Measurements from ENCODE around the gene SRM. TPM values are rescaled to one million over a fixed set of nuclear protein-coding genes. Genes with fewer than 3 reads are reported as not detected.
"Not testable (repeated sequence)": the region's sequence is repeated elsewhere in the genome, so short reads cannot be mapped to it uniquely, and the experiment has no call there.

SRM gene
- total RNA-seq, 4 donors from 2014 or later = 66.2 to 210 (median 87.4) TPM

DNA sequence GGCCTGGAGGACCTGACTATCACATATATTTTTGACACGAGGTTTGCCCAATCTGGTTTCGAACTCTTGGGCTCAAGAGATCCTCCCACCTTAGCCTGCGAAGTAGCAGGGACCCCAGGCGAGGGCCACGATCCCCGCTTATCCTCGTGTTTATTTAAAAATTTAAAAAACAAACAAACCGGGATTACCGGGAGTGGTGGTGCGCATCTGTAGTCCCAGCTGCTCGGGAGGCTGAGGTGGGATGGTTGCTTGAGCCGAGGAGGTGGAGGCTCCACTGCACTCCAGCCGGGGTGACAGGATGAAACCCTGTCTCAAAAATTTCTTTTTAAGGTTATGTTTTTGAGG, 40.3 kb upstream of the SRM start:
- peak overlapping the region; percentile 72 to 98 (median 83) for H3K4me3 ChIP-seq
- H3K9me3 ChIP-seq = no peaks in the 10 kb centered on the region
- peak overlapping the region; percentile 35 to 92 (median 86) for H3K27ac ChIP-seq
- H3K4me1 ChIP-seq = peaks cover 0 to 22% (median 11%) of the 10 kb centered on the region in 4 donors
- TF ChIP-seq EP300 (IDR thresholded peaks at IDR 0.05) (no peak), POLR2A (IDR thresholded peaks at IDR 0.05) (no peak)
- TF ChIP-seq, protein P1, sequence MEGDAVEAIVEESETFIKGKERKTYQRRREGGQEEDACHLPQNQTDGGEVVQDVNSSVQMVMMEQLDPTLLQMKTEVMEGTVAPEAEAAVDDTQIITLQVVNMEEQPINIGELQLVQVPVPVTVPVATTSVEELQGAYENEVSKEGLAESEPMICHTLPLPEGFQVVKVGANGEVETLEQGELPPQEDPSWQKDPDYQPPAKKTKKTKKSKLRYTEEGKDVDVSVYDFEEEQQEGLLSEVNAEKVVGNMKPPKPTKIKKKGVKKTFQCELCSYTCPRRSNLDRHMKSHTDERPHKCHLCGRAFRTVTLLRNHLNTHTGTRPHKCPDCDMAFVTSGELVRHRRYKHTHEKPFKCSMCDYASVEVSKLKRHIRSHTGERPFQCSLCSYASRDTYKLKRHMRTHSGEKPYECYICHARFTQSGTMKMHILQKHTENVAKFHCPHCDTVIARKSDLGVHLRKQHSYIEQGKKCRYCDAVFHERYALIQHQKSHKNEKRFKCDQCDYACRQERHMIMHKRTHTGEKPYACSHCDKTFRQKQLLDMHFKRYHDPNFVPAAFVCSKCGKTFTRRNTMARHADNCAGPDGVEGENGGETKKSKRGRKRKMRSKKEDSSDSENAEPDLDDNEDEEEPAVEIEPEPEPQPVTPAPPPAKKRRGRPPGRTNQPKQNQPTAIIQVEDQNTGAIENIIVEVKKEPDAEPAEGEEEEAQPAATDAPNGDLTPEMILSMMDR (IDR thresholded peaks at IDR 0.05) = no peak
- H3K27me3 ChIP-seq = no peaks in the 10 kb centered on the region
- H3K36me3 ChIP-seq = peaks cover 0 to 29% (median 12%) of the 10 kb centered on the region in 3 donors
- 62 to 70% methylated on average over 13 of the region's 13 CpGs for WGBS, 2 donors
- DNase-seq (ENCODE audit: low spot score in 2 of 2) = no peak

DNA sequence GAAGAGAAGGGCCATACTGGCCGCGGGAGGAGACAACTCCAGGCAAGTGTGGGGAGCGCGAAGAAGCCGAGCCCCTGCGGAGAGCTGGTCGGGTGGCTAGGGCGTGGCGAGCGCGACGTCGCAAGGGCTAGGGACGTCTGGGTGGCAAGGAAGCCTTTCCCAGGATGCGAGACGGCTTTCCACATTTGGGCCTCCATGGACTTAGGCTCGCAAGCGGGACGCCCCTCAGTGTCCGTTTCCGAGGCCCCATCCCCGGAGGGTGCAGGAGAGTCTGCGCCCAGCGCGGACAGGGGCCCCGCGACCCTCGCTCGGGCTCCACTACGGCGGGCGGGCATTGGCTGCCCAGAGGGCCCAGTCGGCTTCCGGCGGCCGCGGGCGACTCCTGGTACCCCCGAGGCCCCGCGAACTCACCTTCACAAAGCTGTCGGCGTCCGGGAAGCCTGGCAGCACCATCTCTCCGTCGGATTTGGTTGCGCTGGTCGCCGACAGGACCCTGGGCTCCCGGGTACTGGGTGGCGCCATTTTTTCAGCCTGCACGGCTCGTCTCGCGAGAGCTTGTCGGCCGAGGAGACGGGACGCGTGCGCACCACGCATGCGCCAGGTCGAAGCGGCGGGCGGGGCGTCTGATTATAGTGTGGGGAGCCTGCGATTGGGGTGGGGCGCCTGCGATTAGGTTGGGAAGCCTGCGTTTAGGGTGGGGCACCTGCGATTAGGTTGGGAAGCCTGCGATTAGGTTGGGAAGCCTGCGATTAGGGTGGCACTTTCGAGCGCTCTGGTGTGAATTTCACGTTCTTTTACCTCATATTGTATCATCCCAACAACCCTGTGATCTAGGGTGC, 39.7 kb upstream of the SRM start, which contains the start of gene EXOSC10:
Gene EXOSC10, minus strand, starts transcription at position 560 of the 839 bp plus-strand sequence. Its CDS starts 38 bp downstream, at position 522.
- Histone ChIP-seq H3K27me3 (no peaks in the 10 kb centered on the region), H3K4me3 (peak within 1 kb of the TSS; percentile 72 to 98 (median 83)), H3K4me1 (peaks cover 0 to 22% (median 11%) of the 10 kb centered on the region in 4 donors), H3K27ac (peak within 1 kb of the TSS; percentile 35 to 92 (median 86)), H3K36me3 (peaks cover 0 to 30% (median 17%) of the 10 kb centered on the region in 3 donors), H3K9me3 (no peaks in the 10 kb centered on the region)
- peak; percentile 92 for DNase-seq (ENCODE audit: low spot score in 2 of 2)
- TF ChIP-seq EP300 (IDR thresholded peaks at IDR 0.05) (peak; percentile 65 to 83), POLR2A (IDR thresholded peaks at IDR 0.05) (peak; percentile 22 to 67)
- TF ChIP-seq, protein P1 (IDR thresholded peaks at IDR 0.05) = no peak
- WGBS, 2 donors = 1% methylated on average over 27 to 50 of the region's 78 CpGs

DNA sequence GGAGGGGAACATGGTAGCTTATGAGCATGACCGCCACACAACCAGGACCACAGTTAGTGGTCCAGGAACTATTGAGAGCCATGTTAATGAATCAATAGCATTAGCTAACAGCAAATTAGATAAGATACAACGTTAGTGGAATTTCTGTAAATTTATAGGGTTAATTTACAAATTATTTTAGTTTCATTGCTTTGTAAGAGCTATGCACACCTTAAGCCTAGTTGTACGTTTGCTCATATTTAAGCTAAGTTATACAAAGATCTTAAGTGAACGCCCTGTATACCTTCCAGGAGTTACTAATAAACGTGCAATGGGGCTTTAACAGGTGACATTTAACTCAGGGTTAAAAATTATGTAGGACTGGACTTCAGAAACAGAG, 39.1 kb upstream of the SRM start:
- TF ChIP-seq POLR2A (IDR thresholded peaks at IDR 0.05) (no peak), EP300 (IDR thresholded peaks at IDR 0.05) (no peak)
- TF ChIP-seq, protein P1 (IDR thresholded peaks at IDR 0.05) = no peak
- no peak for DNase-seq (ENCODE audit: low spot score in 2 of 2)
- Histone ChIP-seq H3K4me1 (peaks cover 0 to 22% (median 11%) of the 10 kb centered on the region in 4 donors), H3K4me3 (peak overlapping the region; percentile 72 to 98 (median 83)), H3K9me3 (no peaks in the 10 kb centered on the region), H3K27ac (peak overlapping the region in 3 of 4 donors; percentile 86 to 92 (median 86)), H3K27me3 (no peaks in the 10 kb centered on the region), H3K36me3 (peaks cover 0 to 36% (median 23%) of the 10 kb centered on the region in 3 donors)
- 10% methylated on average over 5 of the region's 5 CpGs for WGBS, 2 donors

DNA sequence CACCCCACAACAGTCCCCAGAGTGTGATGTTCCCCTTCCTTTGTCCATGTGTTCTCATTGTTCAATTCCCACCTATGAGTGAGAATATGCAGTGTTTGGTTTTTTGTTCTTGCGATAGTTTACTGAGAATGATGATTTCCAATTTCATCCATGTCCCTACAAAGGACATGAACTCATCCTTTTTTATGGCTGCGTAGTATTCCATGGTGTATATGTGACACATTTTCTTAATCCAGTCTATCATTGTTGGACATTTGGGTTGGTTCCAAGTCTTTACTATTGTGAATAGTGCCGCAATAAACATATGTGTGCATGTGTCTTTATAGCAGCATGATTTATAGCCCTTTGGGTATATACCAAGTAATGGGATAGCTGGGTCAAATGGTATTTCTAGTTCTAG, 24.0 kb upstream of the SRM start:
- not testable (repeated sequence) for DNase-seq (ENCODE audit: low spot score in 2 of 2); H3K9me3 ChIP-seq; H3K4me1 ChIP-seq; H3K27me3 ChIP-seq; H3K4me3 ChIP-seq; H3K27ac ChIP-seq
- H3K36me3 ChIP-seq = peaks cover 0 to 89% (median 20%) of the 10 kb centered on the region in 3 donors
- 91 to 95% methylated on average over 3 of the region's 3 CpGs for WGBS, 2 donors

DNA sequence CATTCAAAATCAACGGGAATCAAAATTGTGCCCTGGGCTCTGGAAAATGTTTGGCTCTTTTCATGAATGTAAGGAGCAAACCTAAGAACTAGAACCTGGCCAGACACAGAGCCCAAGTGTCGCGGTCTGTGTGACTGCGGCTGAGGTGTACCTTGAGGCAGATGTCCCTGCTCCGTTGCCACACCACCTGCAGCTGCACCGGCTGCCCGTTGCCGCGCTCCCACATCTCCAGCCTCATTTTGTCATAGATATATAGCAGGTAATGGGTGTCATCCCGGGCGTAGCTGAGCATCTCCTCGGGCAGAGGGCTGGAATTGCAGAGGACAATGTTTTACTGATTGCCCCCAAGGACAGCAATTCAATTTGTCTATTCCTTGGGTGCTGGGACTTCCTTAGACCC, 21.1 kb upstream of the SRM start:
- DNase-seq (ENCODE audit: low spot score in 2 of 2) = no peak

DNA sequence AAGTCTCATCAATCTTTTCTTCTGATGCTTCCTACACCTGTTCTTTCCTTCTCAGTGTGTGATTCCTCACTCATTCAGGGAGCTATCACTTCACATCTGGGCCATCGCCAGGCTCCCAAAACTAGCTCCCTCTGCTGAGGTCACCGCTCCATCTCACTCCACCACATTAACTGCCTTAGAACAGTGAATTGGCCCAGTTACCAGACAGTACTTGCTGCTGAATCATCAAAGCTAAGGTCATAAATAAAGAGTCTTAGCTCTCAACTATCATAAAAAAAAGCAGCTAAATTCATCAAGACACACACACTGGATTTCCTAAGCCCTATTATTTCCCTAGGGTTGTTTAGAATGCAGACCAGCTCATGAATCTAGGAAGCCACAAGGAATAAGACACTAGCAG, 18.8 kb upstream of the SRM start:
- DNase-seq (ENCODE audit: low spot score in 2 of 2) = no peak
- H3K4me1 ChIP-seq = peaks cover 0 to 7% (median 0%) of the 10 kb centered on the region in 4 donors
- no peaks in the 10 kb centered on the region for H3K9me3 ChIP-seq
- H3K36me3 ChIP-seq = peaks cover 3 to 96% (median 24%) of the 10 kb centered on the region in 3 donors
- WGBS, 2 donors = 89 to 94% methylated on average over 2 of the region's 2 CpGs
- no peak overlapping the region for H3K27ac ChIP-seq
- H3K27me3 ChIP-seq = no peaks in the 10 kb centered on the region
- no peak overlapping the region for H3K4me3 ChIP-seq
- no peak for TF ChIP-seq POLR2A (IDR thresholded peaks at IDR 0.05)
- no peak for TF ChIP-seq EP300 (IDR thresholded peaks at IDR 0.05)
- TF ChIP-seq, protein P1 (IDR thresholded peaks at IDR 0.05) = no peak

More for the DNA sequence above, 21.1 kb upstream of the SRM start:
- Histone ChIP-seq H3K27ac (peak overlapping the region in 1 of 4 donors; percentile 13), H3K36me3 (peaks cover 0 to 89% (median 5%) of the 10 kb centered on the region in 3 donors), H3K27me3 (no peaks in the 10 kb centered on the region), H3K9me3 (no peaks in the 10 kb centered on the region), H3K4me3 (no peak overlapping the region), H3K4me1 (peaks cover 0 to 7% (median 0%) of the 10 kb centered on the region in 4 donors)
- 84 to 89% methylated on average over 12 of the region's 12 CpGs for WGBS, 2 donors
- no peak for TF ChIP-seq POLR2A (IDR thresholded peaks at IDR 0.05)

DNA sequence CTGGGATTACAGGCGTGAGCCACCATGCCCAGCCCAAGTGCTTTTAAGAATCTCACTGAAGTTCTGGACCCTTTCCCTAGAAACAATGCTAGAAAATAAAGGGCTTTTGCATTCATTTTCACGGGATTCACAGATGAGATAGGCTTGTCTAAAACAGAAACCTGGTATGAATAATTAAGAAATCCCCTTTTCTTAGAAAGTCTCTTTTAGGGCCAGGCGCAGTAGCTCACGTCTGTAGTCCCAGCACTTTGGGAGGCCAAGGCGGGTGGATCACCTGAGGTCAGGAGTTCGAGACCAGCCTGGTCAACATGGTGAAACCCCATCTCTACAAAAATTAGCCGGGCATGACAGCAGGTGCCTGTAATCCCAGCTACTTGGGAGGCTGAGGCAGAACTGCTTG, 13.6 kb upstream of the SRM start:
- H3K9me3 ChIP-seq; H3K27me3 ChIP-seq; H3K4me3 ChIP-seq; DNase-seq (ENCODE audit: low spot score in 2 of 2); H3K27ac ChIP-seq: not testable (repeated sequence)
- H3K4me1 ChIP-seq = peaks cover 0 to 15% (median 5%) of the 10 kb centered on the region in 4 donors
- WGBS, 2 donors = 89 to 93% methylated on average over 7 of the region's 7 CpGs
- H3K36me3 ChIP-seq = peaks cover 3 to 99% (median 36%) of the 10 kb centered on the region in 3 donors

All from tibial nerve (tissue), 4 donors.